ENCODE results near the gene RGS7. TPM values are rescaled to one million over a fixed set of nuclear protein-coding genes. Genes with fewer than 3 reads are reported as not detected.
"Not testable (repeated sequence)": the region's sequence is repeated elsewhere in the genome, so short reads cannot be mapped to it uniquely, and the experiment has no call there.

The RGS7 gene
- total RNA-seq, 2 experiments from 2014 or later = not detected

- Mint-ChIP-seq H3K27ac (no peak overlapping the region), H3K36me3 (no peaks in the 10 kb centered on the region), H3K9me3 (ENCODE audit: low read depth) (peaks cover 14% of the 10 kb centered on the region), H3K27me3 (no peaks in the 10 kb centered on the region), H3K4me1 (no peaks in the 10 kb centered on the region), H3K4me3 (no peak overlapping the region)
- DNase-seq (no peak), ATAC-seq (no peak)
- CTCF ChIA-PET = no interaction called here
Measured at GRCh38 chr1:240927821-240928220, 429.2 kb downstream of the RGS7 start.

DNA sequence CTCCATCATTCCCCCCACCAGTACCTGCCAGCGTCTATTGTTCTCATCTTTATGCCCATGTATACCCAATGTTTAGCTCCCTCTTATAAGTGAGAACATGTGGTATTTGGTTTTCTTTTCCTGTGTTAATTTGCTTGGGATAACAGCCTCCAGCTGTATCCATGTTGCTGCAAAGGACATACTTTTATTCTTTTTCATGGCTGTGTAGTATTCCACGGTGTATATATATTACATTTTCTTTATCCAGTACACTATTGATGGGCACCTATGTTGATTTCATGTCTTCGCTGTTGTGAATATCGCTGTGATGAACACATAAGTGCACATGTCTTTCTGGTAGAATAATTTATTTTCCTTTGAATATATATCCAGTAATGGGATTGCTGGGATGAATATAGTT lies 431.7 kb downstream of the RGS7 start:
- H3K27ac Mint-ChIP-seq = no peak overlapping the region
- CTCF ChIA-PET = no interaction called here

GRCh38 chr1:240917976-240918375 lies 439.0 kb downstream of the RGS7 start:
- no peak for ATAC-seq
- peaks cover 5% of the 10 kb centered on the region for H3K9me3 Mint-ChIP-seq (ENCODE audit: low read depth)
- H3K27me3 Mint-ChIP-seq = no peaks in the 10 kb centered on the region
- CTCF ChIA-PET = no interaction called here
- H3K4me1 Mint-ChIP-seq = no peaks in the 10 kb centered on the region
- no peak for DNase-seq
- H3K36me3 Mint-ChIP-seq = no peaks in the 10 kb centered on the region
- H3K27ac Mint-ChIP-seq = no peak overlapping the region
- no peak overlapping the region for H3K4me3 Mint-ChIP-seq

More for the DNA sequence above, 431.7 kb downstream of the RGS7 start:
- no peak for DNase-seq
- Mint-ChIP-seq H3K4me3 (no peak overlapping the region), H3K36me3 (no peaks in the 10 kb centered on the region), H3K27me3 (no peaks in the 10 kb centered on the region), H3K4me1 (no peaks in the 10 kb centered on the region), H3K9me3 (ENCODE audit: low read depth) (peaks cover 14% of the 10 kb centered on the region)
- ATAC-seq = no peak

GRCh38 chr1:240914506-240914905 lies 442.5 kb downstream of the RGS7 start:
- H3K27me3 Mint-ChIP-seq = no peaks in the 10 kb centered on the region
- no peaks in the 10 kb centered on the region for H3K4me1 Mint-ChIP-seq
- H3K27ac Mint-ChIP-seq = no peak overlapping the region
- CTCF ChIA-PET = no interaction called here
- no peak for DNase-seq
- H3K4me3 Mint-ChIP-seq = no peak overlapping the region
- H3K9me3 Mint-ChIP-seq (ENCODE audit: low read depth) = peaks cover 11% of the 10 kb centered on the region
- H3K36me3 Mint-ChIP-seq = no peaks in the 10 kb centered on the region
- ATAC-seq = no peak

- ATAC-seq (no peak), DNase-seq (no peak)
- H3K36me3 Mint-ChIP-seq = no peaks in the 10 kb centered on the region
- no peaks in the 10 kb centered on the region for H3K4me1 Mint-ChIP-seq
- H3K27me3 Mint-ChIP-seq = no peaks in the 10 kb centered on the region
- no peak overlapping the region for H3K27ac Mint-ChIP-seq
- CTCF ChIA-PET = no interaction called here
- peaks cover 6% of the 10 kb centered on the region for H3K9me3 Mint-ChIP-seq (ENCODE audit: low read depth)
- H3K4me3 Mint-ChIP-seq = no peak overlapping the region
Measured at GRCh38 chr1:240912821-240913220, 444.2 kb downstream of the RGS7 start.

GRCh38 chr1:240909701-240910457 lies 447.1 kb downstream of the RGS7 start:
- ATAC-seq = no peak

GRCh38 chr1:240906477-240906876 lies 450.5 kb downstream of the RGS7 start:
- H3K9me3 Mint-ChIP-seq (ENCODE audit: low read depth) = peaks cover 14% of the 10 kb centered on the region
- no peak overlapping the region for H3K27ac Mint-ChIP-seq

More at GRCh38 chr1:240909701-240910457, 447.1 kb downstream of the RGS7 start:
- H3K27ac Mint-ChIP-seq = no peak overlapping the region
- CTCF ChIA-PET = no interaction called here
- DNase-seq = no peak
- peaks cover 9% of the 10 kb centered on the region for H3K9me3 Mint-ChIP-seq (ENCODE audit: low read depth)
- no peaks in the 10 kb centered on the region for H3K36me3 Mint-ChIP-seq
- no peaks in the 10 kb centered on the region for H3K27me3 Mint-ChIP-seq
- no peak overlapping the region for H3K4me3 Mint-ChIP-seq
- H3K4me1 Mint-ChIP-seq = no peaks in the 10 kb centered on the region

GRCh38 chr1:240905225-240905765 lies 451.7 kb downstream of the RGS7 start:
- DNase-seq (no peak), ATAC-seq (no peak)
- CTCF ChIA-PET = no interaction called here
- H3K9me3 Mint-ChIP-seq (ENCODE audit: low read depth) = peaks cover 12% of the 10 kb centered on the region
- H3K4me3 Mint-ChIP-seq = no peak overlapping the region
- H3K36me3 Mint-ChIP-seq = no peaks in the 10 kb centered on the region
- no peak overlapping the region for H3K27ac Mint-ChIP-seq
- H3K4me1 Mint-ChIP-seq = no peaks in the 10 kb centered on the region
- no peaks in the 10 kb centered on the region for H3K27me3 Mint-ChIP-seq

More at GRCh38 chr1:240906477-240906876, 450.5 kb downstream of the RGS7 start:
- CTCF ChIA-PET = no interaction called here
- ATAC-seq (no peak), DNase-seq (no peak)
- no peaks in the 10 kb centered on the region for H3K27me3 Mint-ChIP-seq
- H3K4me3 Mint-ChIP-seq = no peak overlapping the region
- no peaks in the 10 kb centered on the region for H3K4me1 Mint-ChIP-seq
- H3K36me3 Mint-ChIP-seq = no peaks in the 10 kb centered on the region

GRCh38 chr1:240895424-240895823 lies 461.6 kb downstream of the RGS7 start:
- H3K4me1 Mint-ChIP-seq; DNase-seq; CTCF ChIA-PET; H3K27me3 Mint-ChIP-seq; H3K36me3 Mint-ChIP-seq; H3K4me3 Mint-ChIP-seq; H3K27ac Mint-ChIP-seq; H3K9me3 Mint-ChIP-seq (ENCODE audit: low read depth); ATAC-seq: not testable (repeated sequence)

- DNase-seq (no peak), ATAC-seq (no peak)
- CTCF ChIA-PET = no interaction called here
- Mint-ChIP-seq H3K4me3 (no peak overlapping the region), H3K36me3 (no peaks in the 10 kb centered on the region), H3K9me3 (ENCODE audit: low read depth) (peaks cover 4% of the 10 kb centered on the region), H3K4me1 (no peaks in the 10 kb centered on the region), H3K27me3 (no peaks in the 10 kb centered on the region), H3K27ac (no peak overlapping the region)
Measured at GRCh38 chr1:240888787-240889048, 468.3 kb downstream of the RGS7 start.

DNA sequence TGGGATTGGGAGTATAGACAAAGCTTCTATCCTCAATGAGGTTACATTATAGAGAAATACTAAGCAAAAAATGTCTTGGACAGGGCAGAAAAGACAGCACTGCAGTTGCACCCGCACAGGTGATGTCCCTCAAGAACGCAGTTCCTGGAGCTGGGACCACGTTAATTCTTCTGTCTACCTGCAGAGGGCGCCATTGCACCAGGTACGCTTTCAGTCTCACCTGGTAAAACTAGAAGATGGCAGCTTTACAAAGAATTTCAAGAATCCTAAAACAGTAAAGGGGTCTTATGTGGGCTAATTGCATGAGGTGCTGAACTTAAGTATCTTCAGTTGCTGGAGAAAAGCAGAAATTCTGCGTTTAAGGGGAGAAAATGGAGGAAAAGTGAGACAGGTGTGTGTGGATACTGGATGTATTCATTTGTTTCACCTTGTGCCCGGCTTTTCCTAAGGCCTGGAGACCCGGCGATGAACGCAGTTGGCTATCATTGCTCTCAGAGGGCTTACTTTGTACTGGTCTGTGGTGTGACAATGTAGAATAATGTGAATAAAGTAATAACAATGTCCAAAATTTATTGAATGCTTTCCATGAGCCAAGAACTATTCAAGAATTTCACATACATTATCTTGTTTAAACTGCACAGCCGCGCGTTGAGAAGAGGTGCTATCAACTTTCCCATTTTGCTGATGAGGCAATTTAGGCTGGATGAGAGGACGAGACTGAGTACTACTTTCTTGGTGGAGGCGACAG lies 468.8 kb downstream of the RGS7 start:
- H3K36me3 Mint-ChIP-seq = no peaks in the 10 kb centered on the region
- H3K27me3 Mint-ChIP-seq = no peaks in the 10 kb centered on the region
- no peak for DNase-seq
- H3K4me3 Mint-ChIP-seq = no peak overlapping the region
- no peak overlapping the region for H3K27ac Mint-ChIP-seq
- no peaks in the 10 kb centered on the region for H3K4me1 Mint-ChIP-seq
- no peak for ATAC-seq
- CTCF ChIA-PET = interaction anchor here (1.0 to 1.4 kb wide), 3 partner anchors 9 to 597 kb away, joined by 3 to 6 read pairs (median 4); no protein-coding TSS in a partner anchor
- H3K9me3 Mint-ChIP-seq (ENCODE audit: low read depth) = peaks cover 6% of the 10 kb centered on the region

DNA sequence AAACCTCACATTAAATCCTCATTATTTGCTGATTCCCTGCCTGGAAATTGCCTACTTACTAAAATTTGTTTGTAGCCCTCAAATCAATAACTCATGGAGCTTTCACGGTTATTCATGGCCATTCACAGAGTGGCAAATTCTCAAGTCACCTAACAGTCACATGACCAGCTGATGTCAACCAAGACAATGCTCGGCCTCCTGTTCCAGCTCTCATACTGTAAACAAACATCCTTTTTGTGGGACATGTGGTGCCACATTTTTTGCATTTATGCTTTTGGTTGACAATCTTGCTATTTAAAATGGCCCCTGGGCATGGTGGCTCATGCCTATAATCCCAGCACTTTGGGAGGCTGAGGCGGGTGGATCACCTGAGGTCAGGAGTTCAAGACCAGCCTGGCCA lies 473.5 kb downstream of the RGS7 start:
- Mint-ChIP-seq H3K36me3 (no peaks in the 10 kb centered on the region), H3K27ac (no peak overlapping the region), H3K27me3 (no peaks in the 10 kb centered on the region), H3K4me3 (no peak overlapping the region), H3K4me1 (no peaks in the 10 kb centered on the region), H3K9me3 (ENCODE audit: low read depth) (peaks cover 6% of the 10 kb centered on the region)
- CTCF ChIA-PET = no interaction called here
- no peak for ATAC-seq
- no peak for DNase-seq

- CTCF ChIA-PET; H3K36me3 Mint-ChIP-seq; H3K4me1 Mint-ChIP-seq; H3K27ac Mint-ChIP-seq; H3K4me3 Mint-ChIP-seq; H3K9me3 Mint-ChIP-seq (ENCODE audit: low read depth); DNase-seq; ATAC-seq; H3K27me3 Mint-ChIP-seq: not testable (repeated sequence)
Measured at GRCh38 chr1:240882656-240883308, 474.2 kb downstream of the RGS7 start.

GRCh38 chr1:240878631-240879030 lies 478.4 kb downstream of the RGS7 start:
- Mint-ChIP-seq H3K4me3 (no peak overlapping the region), H3K36me3 (no peaks in the 10 kb centered on the region), H3K9me3 (ENCODE audit: low read depth) (peaks cover 2% of the 10 kb centered on the region), H3K27me3 (no peaks in the 10 kb centered on the region), H3K27ac (no peak overlapping the region), H3K4me1 (no peaks in the 10 kb centered on the region)
- DNase-seq = no peak
- no peak for ATAC-seq
- CTCF ChIA-PET = interaction anchor here (1.6 kb wide), 1 partner anchor 9 kb away, joined by 4 read pairs; no protein-coding TSS in a partner anchor

Data from activated CD8-positive, alpha-beta memory T cell treated with anti-CD3 and anti-CD28 coated beads, Interleukin-2, amount 10 ng/mL, durations not matched to agents 7 days and 5 days (primary cell).